IMR-90 (cell line): ENCODE results near the gene RABEP1. TPM values are rescaled to one million over a fixed set of nuclear protein-coding genes. Genes with fewer than 3 reads are reported as not detected.
A peak's percentile ranks its signal among the peaks of the same experiment; 100 is the strongest.

ENCODE experiments used
- ATAC-seq: fragments of 200-7000 bp; cut with Tn5 transposase; 2 replicates; pipeline ENCODE4 v1.9.1; 2020; ENCODE audit warnings: low read depth, mild to moderate bottlenecking, moderate library complexity
- BruUV-seq: library from RNA; stranded (reverse); fragments of 400-500 nt; replicated peaks from 2 replicates; lab custom pipeline; 2021; lab: Mats Ljungman, UMichigan
- CTCF ChIA-PET: fragments of 300-600 bp; formaldehyde crosslinking; extraction: SDS; loops from one replicate; lab custom pipeline; 2021; ENCODE audit warnings: antibody characterized with exemption; lab: Yijun Ruan, JAX
- POLR2A ChIA-PET: fragments of 300-600 bp; sonication (Branson Sonifier 250); formaldehyde crosslinking; loops from one replicate; lab custom pipeline; 2022; ENCODE audit warnings: antibody characterized with exemption; ENCODE audit not compliant: unreplicated experiment; lab: Charles Lee
- DNase-seq: peaks from one replicate; pipeline ENCODE4 v3.0.0; 2013
- H2AFZ ChIP-seq: replicated peaks from 2 replicates; pipeline ENCODE3; 2013; ENCODE audit warnings: low read length, mild to moderate bottlenecking; ENCODE audit not compliant: poor library complexity
- H2AK5ac ChIP-seq: 2 replicates; pipeline ENCODE4 v1.6.1; 2013; ENCODE audit warnings: low read depth, low read length, inconsistent platforms
- H2AK9ac ChIP-seq: replicated peaks from 2 replicates; pipeline ENCODE3; 2013; ENCODE audit warnings: mild to moderate bottlenecking, low read depth, low read length, moderate library complexity; ENCODE audit not compliant: poor library complexity
- H2BK120ac ChIP-seq: 2 replicates; pipeline ENCODE4 v1.6.1; 2013; ENCODE audit warnings: low read depth, low read length, inconsistent platforms
- H2BK15ac ChIP-seq: 3 replicates; pipeline ENCODE4 v1.6.1; 2013; ENCODE audit warnings: low read depth, low read length, inconsistent platforms
- H2BK20ac ChIP-seq: 2 replicates; pipeline ENCODE4 v1.6.1; 2013; ENCODE audit warnings: low read depth, mild to moderate bottlenecking, inconsistent platforms, low read length, moderate library complexity
- H2BK5ac ChIP-seq: 2 replicates; pipeline ENCODE4 v1.6.1; 2013; ENCODE audit warnings: mild to moderate bottlenecking, low read depth, low read length, inconsistent platforms; ENCODE audit not compliant: poor library complexity, severe bottlenecking
- H3K14ac ChIP-seq: replicated peaks from 2 replicates; pipeline ENCODE4 v1.6.1; 2013; ENCODE audit warnings: low read depth, low read length, inconsistent platforms
- H3K18ac ChIP-seq: 2 replicates; pipeline ENCODE4 v1.6.1; 2013; ENCODE audit warnings: low read depth, low read length, control low read depth
- H3K23ac ChIP-seq: 2 replicates; pipeline ENCODE4 v1.6.1; 2013; ENCODE audit warnings: low read depth, low read length, inconsistent platforms
- H3K27ac ChIP-seq: 2 replicates; pipeline ENCODE4 v1.5.1; 2013; ENCODE audit warnings: mild to moderate bottlenecking, control low read depth, low read length; ENCODE audit not compliant: insufficient read depth
- H3K27me3 ChIP-seq: 2 replicates; pipeline ENCODE4 v1.6.1; 2013; ENCODE audit warnings: low read length; ENCODE audit not compliant: control insufficient read depth, insufficient read depth
- H3K36me3 ChIP-seq: 2 replicates; pipeline ENCODE4 v1.6.1; 2013; ENCODE audit warnings: low read length, mixed read lengths; ENCODE audit not compliant: control insufficient read depth, insufficient read depth
- H3K4ac ChIP-seq: 2 replicates; pipeline ENCODE4 v1.6.1; 2013; ENCODE audit warnings: low read depth, low read length, inconsistent platforms
- H3K4me1 ChIP-seq: 2 replicates; pipeline ENCODE4 v1.6.1; 2013; ENCODE audit warnings: low read length, mixed read lengths; ENCODE audit not compliant: control insufficient read depth, insufficient read depth
- H3K4me2 ChIP-seq: 2 replicates; pipeline ENCODE4 v1.6.1; 2013; ENCODE audit warnings: low read depth, mild to moderate bottlenecking, control low read depth, low read length, moderate library complexity
- H3K4me3 ChIP-seq: 2 replicates; pipeline ENCODE4 v1.5.1; 2013; ENCODE audit warnings: low read depth, mild to moderate bottlenecking, control low read depth, low read length, moderate library complexity; ENCODE audit not compliant: insufficient read depth
- H3K56ac ChIP-seq: 2 replicates; pipeline ENCODE4 v1.6.1; 2013; ENCODE audit warnings: low read length, inconsistent platforms; ENCODE audit not compliant: insufficient read depth; ENCODE audit errors: extremely low read depth
- H3K79me1 ChIP-seq, 2 experiments: 2 replicates each; pipeline ENCODE4 v1.6.1; 2013; ENCODE audit warnings: low read length in 2 of 2, inconsistent platforms in 1 of 2, low read depth in 1 of 2
- H3K9ac ChIP-seq: 2 replicates; pipeline ENCODE4 v1.6.1; 2013; ENCODE audit warnings: low read depth, low read length, control low read depth
- H3K9me1 ChIP-seq: 2 replicates; pipeline ENCODE4 v1.6.1; 2013; ENCODE audit warnings: low read length, inconsistent platforms; ENCODE audit not compliant: insufficient read depth
- H3K9me3 ChIP-seq: 2 replicates; pipeline ENCODE4 v1.6.1; 2013; ENCODE audit warnings: low read length; ENCODE audit not compliant: control insufficient read depth, insufficient read depth
- H4K20me1 ChIP-seq: 2 replicates; pipeline ENCODE4 v1.6.1; 2013; ENCODE audit warnings: low read length, inconsistent platforms; ENCODE audit not compliant: insufficient read depth
- H4K5ac ChIP-seq: 2 replicates; pipeline ENCODE4 v1.6.1; 2013; ENCODE audit warnings: mild to moderate bottlenecking, low read depth, low read length, control low read depth
- H4K8ac ChIP-seq, 2 experiments: 2 replicates each; pipeline ENCODE4 v1.6.1; 2013; ENCODE audit warnings: low read depth in 2 of 2, low read length in 2 of 2, control low read depth in 1 of 2, inconsistent platforms in 1 of 2
- H4K91ac ChIP-seq: 2 replicates; pipeline ENCODE4 v1.6.1; 2013; ENCODE audit warnings: low read depth, low read length, inconsistent platforms; ENCODE audit not compliant: insufficient read depth
- MXI1 ChIP-seq: IDR thresholded peaks from 2 replicates; pipeline ENCODE4 v1.6.1; 2012; ENCODE audit warnings: low read depth, mild to moderate bottlenecking, low read length, moderate library complexity, borderline replicate concordance
- WGBS, 2 experiments: methylation state at CpG; one replicate each; pipeline versions ENCODE4 v1.1.5 to v1.1.7; 2013; ENCODE audit warnings: missing lambda C conversion rate in 2 of 2; ENCODE audit not compliant: insufficient read length in 1 of 2; ENCODE audit errors: extremely low coverage in 2 of 2; 5-methylcytosine and 5-hydroxymethylcytosine counted together
- dilution Hi-C: fragments of 300-500 bp; cut with HindIII; formaldehyde crosslinking; loops from one replicate; pipeline ENCODE4 v1.14.3; 2018; ENCODE audit warnings: low sequenced_read_pairs; ENCODE audit not compliant: unreplicated experiment
- in situ Hi-C: fragments of 300-500 bp; cut with MboI; formaldehyde crosslinking; loops from 3 replicates; pipeline ENCODE4 v1.14.3; 2019; ENCODE audit warnings: low sequenced_read_pairs, inconsistent platforms, mixed read lengths
- intact Hi-C: fragments of 100-400 bp; cut with micrococcal nuclease; formaldehyde crosslinking; loops from 2 replicates; pipeline ENCODE4 v1.10.0; 2022
- polyA plus RNA-seq, 3 experiments: library from polyadenylated mRNA; depleted of rRNA; stranded (reverse); fragments of >200 nt; gene quantifications; 2 replicates each; pipeline ENCODE4 v1.2.3, GENCODE V29; 2012; ENCODE audit warnings: low replicate concordance in 1 of 3
- total RNA-seq: library from RNA; depleted of rRNA; stranded (reverse); fragments of >200 nt; gene quantifications from 2 replicates; pipeline ENCODE4 v1.2.3, GENCODE V29; 2012

The RABEP1 gene
- total and polyA plus RNA-seq, 2 of the 4 experiments (the other 2 are of a cell fraction), result 15.3 to 38.2 TPM

DNA sequence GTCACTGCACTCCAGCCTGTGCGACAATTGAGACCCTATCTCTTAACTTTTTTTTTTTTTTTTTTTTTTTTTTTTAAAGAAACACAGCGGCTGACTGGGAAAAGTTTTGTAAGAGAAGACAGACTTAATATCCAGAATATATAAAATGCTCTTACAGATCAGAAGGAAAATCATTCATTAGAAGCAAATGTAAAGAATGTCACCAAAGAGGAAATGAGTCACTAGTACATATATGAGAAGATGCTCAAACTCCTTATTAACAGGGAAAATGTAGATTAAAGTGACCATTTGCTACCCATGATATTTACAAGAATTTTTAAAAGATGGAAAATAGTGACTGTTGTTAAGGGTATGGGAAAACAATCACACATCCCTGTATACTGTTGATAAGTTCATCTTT, 48.9 kb downstream of the RABEP1 start:
- H4K20me1 ChIP-seq, result peaks cover 11% of the 10 kb centered on the region; the same call in 1 of the 2 replicates
- dilution Hi-C loops (no loop called here), in situ Hi-C loops (no loop called here), intact Hi-C loops (no loop called here)
- no peak overlapping the region for H2AK5ac ChIP-seq
- H3K4me1 ChIP-seq, result peaks cover 3% of the 10 kb centered on the region
- H3K4me3 ChIP-seq, result no peak overlapping the region
- ATAC-seq (no peak), DNase-seq (peak; percentile 13)
- no peak overlapping the region for H3K18ac ChIP-seq
- no peak overlapping the region for H2BK15ac ChIP-seq
- peaks cover 6% of the 10 kb centered on the region for H3K9me1 ChIP-seq
- H2BK20ac ChIP-seq, result no peak overlapping the region
- no TSS peak for BruUV-seq
- no peak overlapping the region for H3K9ac ChIP-seq
- peaks cover 17 to 35% of the 10 kb centered on the region in 2 experiments for H3K79me1 ChIP-seq
- no peaks in the 10 kb centered on the region for H3K27me3 ChIP-seq
- H4K5ac ChIP-seq, result no peak overlapping the region
- H3K23ac ChIP-seq, result no peak overlapping the region
- H3K27ac ChIP-seq, result no peak overlapping the region
- POLR2A ChIA-PET, result no interaction called here
- H2BK5ac ChIP-seq, result no peak overlapping the region
- no peak overlapping the region for H3K4me2 ChIP-seq
- no peak overlapping the region for H3K56ac ChIP-seq
- H3K9me3 ChIP-seq, result no peaks in the 10 kb centered on the region
- H2AFZ ChIP-seq, result no peak overlapping the region
- H3K4ac ChIP-seq, result no peak overlapping the region
- WGBS, 2 experiments, result no CpG with 5 or more reads among the region's 2 CpGs
- no peak overlapping the region for H2AK9ac ChIP-seq
- no peak overlapping the region for H4K91ac ChIP-seq
- H4K8ac ChIP-seq, result no peak overlapping the region
- no peak overlapping the region for H2BK120ac ChIP-seq
- no peak for TF ChIP-seq MXI1
- H3K36me3 ChIP-seq, result peaks cover 7% of the 10 kb centered on the region
- no peak overlapping the region for H3K14ac ChIP-seq
- CTCF ChIA-PET, result interaction anchor here (1.2 kb wide), 1 partner anchor 29 kb away, joined by 6 read pairs; no protein-coding TSS in a partner anchor
